ENCODE results near the gene KHK.
A peak's percentile ranks its signal among the peaks of the same experiment; 100 is the strongest.
"Not testable (repeated sequence)": the region's sequence is repeated elsewhere in the genome, so short reads cannot be mapped to it uniquely, and the experiment has no call there.

The KHK gene

GRCh38 chr2:27060323-27060722 lies 26.2 kb upstream of the KHK start:
- no peak for DNase-seq

- no peak for DNase-seq
Measured at GRCh38 chr2:27065128-27065527, 21.4 kb upstream of the KHK start.

GRCh38 chr2:27067385-27067784 lies 19.2 kb upstream of the KHK start:
- DNase-seq: no peak

- DNase-seq: no peak
Measured at GRCh38 chr2:27069436-27069835, 17.1 kb upstream of the KHK start.

- DNase-seq: no peak
Measured at GRCh38 chr2:27069961-27070618, 16.5 kb upstream of the KHK start.

- no peak for DNase-seq
Measured at GRCh38 chr2:27070653-27071276, 15.8 kb upstream of the KHK start.

- DNase-seq: peak; percentile 92
Measured at GRCh38 chr2:27071277-27071989, 15.1 kb upstream of the KHK start, which contains the start of gene OST4. OST4 (minus strand) TSS chr2:27071654.

GRCh38 chr2:27071990-27072830 lies 14.4 kb upstream of the KHK start:
- peak; percentile 6 for DNase-seq

GRCh38 chr2:27072920-27073319 lies 13.7 kb upstream of the KHK start:
- DNase-seq: no peak

- DNase-seq: no peak
Measured at GRCh38 chr2:27073782-27074181, 12.8 kb upstream of the KHK start.

GRCh38 chr2:27074738-27075565 lies 11.6 kb upstream of the KHK start:
- DNase-seq: no peak

- not testable (repeated sequence) for DNase-seq
Measured at GRCh38 chr2:27075566-27075871, 11.1 kb upstream of the KHK start.

- DNase-seq: no peak
Measured at GRCh38 chr2:27076323-27076722, 10.2 kb upstream of the KHK start.

- DNase-seq: no peak
Measured at GRCh38 chr2:27077231-27077630, 9.3 kb upstream of the KHK start.

GRCh38 chr2:27078267-27079194 lies 8.0 kb upstream of the KHK start, which contains the start of gene EMILIN1:
EMILIN1 (plus strand) TSS chr2:27078615; CDS start chr2:27079066, 451 bp downstream.
- no peak for DNase-seq

GRCh38 chr2:27079233-27080139 lies 7.1 kb upstream of the KHK start:
- DNase-seq: no peak

- no peak for DNase-seq
Measured at GRCh38 chr2:27080140-27080469, 6.5 kb upstream of the KHK start.

GRCh38 chr2:27080603-27080936 lies 6.0 kb upstream of the KHK start:
- no peak for DNase-seq

- DNase-seq: no peak
Measured at GRCh38 chr2:27081984-27082772, 4.4 kb upstream of the KHK start.
